IPS-18c (cell line): ENCODE measurements around the gene VANGL2.
"Not testable (repeated sequence)": the region's sequence is repeated elsewhere in the genome, so short reads cannot be mapped to it uniquely, and the experiment has no call there.

Source experiments
- H3K4me3 ChIP-seq: 2 replicates; pipeline ENCODE4 v1.7.0; 2013; ENCODE audit warnings: low read depth, mild to moderate bottlenecking, low read length, moderate library complexity; ENCODE audit not compliant: insufficient read depth
- H3K9me3 ChIP-seq: one replicate; pipeline ENCODE4 v1.6.1; 2013; ENCODE audit warnings: mild to moderate bottlenecking, low read length, moderate library complexity; ENCODE audit not compliant: control insufficient read depth, insufficient read depth

The VANGL2 gene

DNA sequence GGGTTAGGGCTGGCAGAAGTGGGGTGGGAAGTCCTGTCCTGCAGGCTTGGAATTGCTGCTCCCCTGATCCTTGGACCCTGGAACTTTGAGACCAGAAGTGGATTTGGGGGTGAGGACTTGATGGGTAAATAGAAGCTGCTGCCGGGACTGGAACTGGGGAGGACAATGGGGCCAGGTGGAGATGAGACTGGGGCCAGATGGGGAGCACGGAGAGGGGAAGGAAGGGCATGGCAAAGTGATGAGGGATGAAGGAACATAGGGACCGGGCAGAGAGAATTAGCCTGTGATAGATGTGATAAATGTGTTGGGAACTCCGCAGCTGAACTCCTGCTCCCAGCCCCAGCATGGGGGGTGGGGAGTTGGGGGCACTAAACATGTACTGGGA, 32.9 kb upstream of the VANGL2 start:
- H3K4me3 ChIP-seq, result no peak overlapping the region
- peaks cover 2% of the 10 kb centered on the region for H3K9me3 ChIP-seq

DNA sequence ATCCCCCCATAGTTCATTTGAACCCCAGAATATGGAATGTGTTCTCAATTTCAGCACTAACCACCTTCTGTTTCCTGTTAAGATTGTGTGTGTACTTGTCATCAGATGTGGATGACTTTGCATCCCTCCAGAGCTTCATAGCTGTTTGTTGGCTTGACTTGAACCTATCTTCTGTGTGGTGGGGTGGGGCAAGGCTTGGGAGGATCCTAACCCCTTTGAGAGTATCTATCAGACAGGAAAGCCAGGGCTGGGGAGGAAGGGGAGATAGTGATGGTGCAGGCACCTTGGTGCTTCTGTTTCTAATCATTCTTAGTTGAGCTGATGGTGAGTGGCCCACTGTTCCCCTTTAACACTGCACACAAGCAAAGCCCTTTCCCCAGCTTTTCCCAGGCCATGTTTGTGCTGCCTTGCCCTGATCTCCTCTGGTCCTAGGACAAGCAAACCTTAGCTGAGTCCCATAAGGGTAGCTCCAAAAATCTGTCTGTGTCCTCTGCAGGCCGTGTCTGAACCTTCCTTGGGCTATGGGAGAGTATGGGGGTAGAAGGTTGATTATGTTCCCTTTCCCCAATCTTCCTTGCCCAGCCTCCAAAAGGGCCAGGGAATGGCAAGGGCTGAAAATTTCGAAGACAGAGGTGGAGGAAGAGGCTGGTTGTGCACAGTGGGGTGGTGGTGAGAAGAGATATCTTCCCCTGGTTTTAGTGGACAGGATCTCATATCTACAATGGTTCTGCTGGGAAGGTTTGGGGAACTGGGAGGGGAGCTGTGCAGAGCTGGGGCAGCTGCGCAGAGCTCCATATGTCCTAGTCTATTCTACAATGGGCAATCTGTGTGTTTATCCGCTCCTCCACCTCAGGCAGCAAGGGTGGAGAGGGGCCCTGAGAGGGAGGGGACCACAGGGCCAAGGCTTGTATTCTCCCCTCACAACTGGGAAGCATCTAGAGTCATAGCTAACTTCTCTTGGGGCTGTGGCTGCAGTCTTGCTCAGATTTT, 32.1 kb upstream of the VANGL2 start:
- no peak overlapping the region for H3K4me3 ChIP-seq
- H3K9me3 ChIP-seq, result peaks cover 2% of the 10 kb centered on the region

DNA sequence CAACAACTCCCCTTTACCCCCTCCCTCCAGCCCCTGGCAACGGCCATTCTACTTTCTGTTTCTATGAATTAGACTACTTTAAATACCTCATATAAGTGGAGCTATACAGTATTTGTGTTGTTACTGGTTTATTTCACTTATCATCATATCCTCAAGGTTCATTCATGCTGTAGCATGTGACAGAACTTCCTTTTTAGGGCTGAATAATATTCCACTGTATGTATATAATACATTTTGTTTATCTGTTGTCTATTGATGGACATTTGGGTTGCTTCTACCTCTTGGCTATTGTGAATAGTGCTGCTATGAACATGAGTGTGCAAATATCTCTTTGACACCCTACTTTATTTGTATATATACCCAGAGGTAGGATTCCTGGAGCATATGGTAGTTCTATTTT, 31.3 kb upstream of the VANGL2 start:
- peaks cover 2% of the 10 kb centered on the region for H3K9me3 ChIP-seq

DNA sequence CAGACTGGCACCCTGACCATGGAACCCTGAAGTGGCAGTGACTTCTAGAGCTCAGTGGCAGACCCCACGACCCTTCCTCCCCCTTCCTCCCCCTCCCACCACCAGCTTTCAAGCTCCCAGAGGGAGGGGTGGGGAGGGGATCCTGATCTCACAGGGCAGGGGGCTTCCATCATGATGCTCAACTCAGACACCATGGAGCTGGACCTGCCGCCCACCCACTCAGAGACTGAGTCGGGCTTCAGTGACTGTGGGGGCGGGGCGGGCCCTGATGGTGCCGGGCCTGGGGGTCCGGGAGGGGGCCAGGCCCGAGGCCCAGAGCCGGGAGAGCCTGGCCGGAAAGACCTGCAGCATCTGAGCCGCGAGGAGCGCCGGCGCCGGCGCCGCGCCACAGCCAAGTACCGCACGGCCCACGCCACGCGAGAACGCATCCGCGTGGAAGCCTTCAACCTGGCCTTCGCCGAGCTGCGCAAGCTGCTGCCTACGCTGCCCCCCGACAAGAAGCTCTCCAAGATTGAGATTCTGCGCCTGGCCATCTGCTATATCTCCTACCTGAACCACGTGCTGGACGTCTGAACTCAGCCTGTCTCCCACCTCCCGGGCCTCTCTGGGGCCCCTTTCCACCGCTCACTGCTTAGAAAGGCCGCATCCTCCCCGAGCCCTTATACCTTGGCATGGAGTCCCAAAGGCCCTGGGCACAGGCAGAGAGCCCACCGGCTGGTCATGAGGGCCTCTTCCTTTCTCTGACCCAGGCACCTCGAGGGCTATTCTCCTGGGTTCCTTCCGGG, 29.6 kb upstream of the VANGL2 start:
- H3K4me3 ChIP-seq, result no peak overlapping the region

More for the DNA sequence above, 31.3 kb upstream of the VANGL2 start:
- H3K4me3 ChIP-seq, result no peak overlapping the region

DNA sequence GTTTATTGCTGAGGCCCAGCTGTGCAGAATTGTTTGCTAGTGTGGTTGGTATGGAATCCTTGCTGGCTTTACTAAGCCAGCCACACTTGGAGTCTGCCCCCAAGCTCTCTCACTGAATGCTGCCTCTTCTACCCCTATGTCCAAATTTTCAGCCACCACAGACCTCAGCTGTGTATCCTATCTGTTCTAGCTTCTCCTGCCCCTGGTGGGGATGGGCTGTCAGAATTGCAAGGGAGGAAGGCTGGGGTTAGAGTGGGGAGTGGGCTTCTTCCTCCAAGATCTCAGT, 29.1 kb upstream of the VANGL2 start:
- Histone ChIP-seq H3K4me3 (no peak overlapping the region), H3K9me3 (peaks cover 2% of the 10 kb centered on the region)

More for the DNA sequence above, 29.6 kb upstream of the VANGL2 start:
- peaks cover 2% of the 10 kb centered on the region for H3K9me3 ChIP-seq

DNA sequence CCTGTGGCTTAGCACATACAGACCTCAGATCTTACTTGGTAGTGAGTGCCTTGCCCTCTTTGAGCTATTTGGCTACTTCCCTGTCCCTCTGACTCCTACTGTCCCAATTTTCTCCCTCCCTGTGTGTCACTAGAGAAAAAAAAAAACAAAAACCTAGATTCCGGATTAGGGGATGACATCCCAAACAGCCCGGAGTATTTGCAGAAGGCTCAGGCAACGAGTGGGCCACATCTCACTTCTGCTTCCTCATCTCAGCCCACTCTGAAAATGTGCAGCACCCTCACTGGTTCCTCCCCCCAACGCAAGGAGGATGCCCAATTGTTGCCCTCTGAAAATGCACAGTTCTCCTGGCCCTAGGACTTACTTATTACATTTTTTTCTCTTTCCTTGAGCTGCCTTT, 28.6 kb upstream of the VANGL2 start:
- H3K9me3 ChIP-seq, result peaks cover 2% of the 10 kb centered on the region

DNA sequence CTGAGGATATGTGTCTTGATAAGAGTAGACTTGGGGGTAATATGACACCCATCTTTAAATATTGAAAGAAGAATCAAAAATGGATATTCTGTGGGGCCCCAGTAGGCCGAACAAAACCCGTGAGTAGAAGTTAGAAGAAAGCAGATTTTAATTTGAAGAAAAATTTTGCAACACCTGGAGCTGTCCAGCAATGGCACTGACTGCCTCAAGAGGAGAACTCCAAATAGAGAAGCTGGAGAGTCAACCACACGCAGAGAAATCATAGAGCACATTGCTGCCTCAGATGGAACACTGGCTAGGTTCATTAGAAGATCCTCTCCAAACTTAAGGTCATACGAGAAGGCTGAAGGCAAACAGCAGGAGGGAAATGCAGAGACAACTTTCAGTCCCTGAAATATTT, 26.7 kb upstream of the VANGL2 start:
- peaks cover 2% of the 10 kb centered on the region for H3K9me3 ChIP-seq
- H3K4me3 ChIP-seq, result no peak overlapping the region

More for the DNA sequence above, 28.6 kb upstream of the VANGL2 start:
- H3K4me3 ChIP-seq, result no peak overlapping the region

DNA sequence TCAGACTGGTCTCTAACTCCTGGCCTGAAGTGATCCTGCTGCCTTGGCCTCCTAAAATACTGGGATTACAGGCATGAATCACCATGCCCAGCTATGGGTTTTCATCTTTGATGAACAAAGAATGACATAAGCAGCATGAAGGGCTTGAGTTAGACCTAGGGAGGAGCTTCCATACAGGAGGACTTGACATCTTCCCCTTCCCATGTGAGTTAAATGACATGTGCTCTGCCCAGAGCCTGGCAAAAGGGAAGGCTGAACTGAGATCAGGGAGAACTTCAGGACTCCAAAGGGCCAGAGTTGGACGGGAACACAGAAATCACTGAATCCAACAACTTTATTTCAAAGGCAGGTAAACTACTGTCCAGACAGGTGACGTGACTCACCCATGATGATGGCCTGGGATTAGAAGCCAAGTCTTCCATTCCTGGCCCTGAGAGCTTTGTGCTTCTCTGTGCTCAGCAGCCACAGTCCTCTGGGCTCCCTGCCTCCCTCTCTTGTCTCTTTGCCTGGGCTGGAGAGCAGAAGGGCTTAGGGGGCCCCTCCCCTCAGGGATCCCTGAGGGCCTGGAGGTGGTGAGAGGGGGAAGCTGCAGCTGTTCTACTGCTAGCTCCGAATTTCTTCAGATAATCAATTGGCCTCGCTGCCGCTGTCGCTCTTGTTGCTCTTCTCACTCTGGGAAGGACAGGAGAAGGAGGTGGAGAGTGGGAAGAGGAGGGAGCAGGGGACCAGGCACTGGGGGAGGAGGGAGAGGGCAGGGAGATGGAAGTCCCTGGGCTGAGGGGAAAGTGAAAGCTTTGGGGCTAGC, 25.9 kb upstream of the VANGL2 start:
- H3K9me3 ChIP-seq, result peaks cover 2% of the 10 kb centered on the region
- H3K4me3 ChIP-seq, result no peak overlapping the region

DNA sequence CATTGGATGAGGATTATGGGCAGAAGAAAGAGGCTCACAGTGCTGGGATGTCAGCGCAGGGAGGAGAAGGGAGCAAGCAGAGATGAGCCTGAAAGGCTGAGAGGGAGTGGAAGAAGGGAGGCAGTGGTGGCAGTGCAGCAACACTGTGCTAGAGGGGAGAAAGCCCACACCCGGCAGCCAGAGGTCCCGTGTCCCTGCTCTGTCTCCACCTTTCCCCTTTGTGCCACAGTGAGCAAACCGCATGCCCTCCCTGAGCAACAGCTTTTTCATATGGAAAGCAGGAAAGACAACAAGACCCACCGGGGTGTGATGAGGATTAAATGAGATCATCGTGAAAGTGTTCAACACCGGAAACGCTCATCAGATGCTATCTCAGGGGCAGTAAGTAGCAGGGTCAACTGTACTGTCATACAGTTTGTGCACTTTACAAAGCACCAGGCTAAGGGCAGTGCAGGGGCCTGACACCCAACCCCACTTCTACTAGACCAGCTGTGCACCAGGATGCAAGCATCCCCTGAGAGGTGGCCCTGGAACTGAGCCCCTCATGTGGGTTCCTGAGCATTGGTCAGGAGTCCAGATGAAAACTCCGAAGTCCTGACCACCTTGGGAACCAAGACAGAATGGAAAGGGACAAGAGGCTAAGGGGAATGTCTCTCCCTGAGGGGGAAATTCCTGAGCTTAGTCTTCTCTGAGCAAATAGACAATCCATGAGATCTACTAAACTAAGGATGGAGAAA, 24.4 kb upstream of the VANGL2 start:
- Histone ChIP-seq H3K9me3 (no peaks in the 10 kb centered on the region), H3K4me3 (no peak overlapping the region)

DNA sequence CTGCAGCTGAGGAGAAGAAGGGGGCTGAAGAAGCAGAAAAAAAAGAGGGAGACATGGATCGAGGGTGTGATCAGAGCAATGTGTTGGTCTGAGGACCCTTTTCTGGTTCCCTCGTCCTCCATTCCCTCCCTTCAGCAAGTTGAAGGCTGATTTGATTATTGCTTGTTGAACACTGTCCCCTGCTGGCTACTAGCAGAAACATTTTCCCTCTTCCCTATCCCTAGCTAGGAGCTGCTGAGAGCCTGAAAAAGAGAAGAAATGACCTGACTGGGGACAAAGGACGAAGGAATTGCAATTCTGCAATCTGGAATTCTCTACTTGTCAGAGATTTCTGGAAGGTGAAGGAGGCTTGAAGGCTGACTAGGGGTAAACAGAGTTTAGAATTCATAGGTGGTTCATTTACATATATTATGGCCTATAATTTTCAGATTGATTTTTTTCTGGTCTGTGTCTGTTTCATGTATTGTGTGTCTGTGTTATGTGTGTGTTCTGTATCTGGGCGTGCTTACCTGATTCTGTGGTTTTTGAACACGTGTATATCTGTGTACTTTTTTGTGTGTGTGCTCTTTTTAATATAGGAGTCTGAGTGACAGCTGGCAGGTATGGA, 23.7 kb upstream of the VANGL2 start:
- Histone ChIP-seq H3K4me3 (no peak overlapping the region), H3K9me3 (no peaks in the 10 kb centered on the region)

DNA sequence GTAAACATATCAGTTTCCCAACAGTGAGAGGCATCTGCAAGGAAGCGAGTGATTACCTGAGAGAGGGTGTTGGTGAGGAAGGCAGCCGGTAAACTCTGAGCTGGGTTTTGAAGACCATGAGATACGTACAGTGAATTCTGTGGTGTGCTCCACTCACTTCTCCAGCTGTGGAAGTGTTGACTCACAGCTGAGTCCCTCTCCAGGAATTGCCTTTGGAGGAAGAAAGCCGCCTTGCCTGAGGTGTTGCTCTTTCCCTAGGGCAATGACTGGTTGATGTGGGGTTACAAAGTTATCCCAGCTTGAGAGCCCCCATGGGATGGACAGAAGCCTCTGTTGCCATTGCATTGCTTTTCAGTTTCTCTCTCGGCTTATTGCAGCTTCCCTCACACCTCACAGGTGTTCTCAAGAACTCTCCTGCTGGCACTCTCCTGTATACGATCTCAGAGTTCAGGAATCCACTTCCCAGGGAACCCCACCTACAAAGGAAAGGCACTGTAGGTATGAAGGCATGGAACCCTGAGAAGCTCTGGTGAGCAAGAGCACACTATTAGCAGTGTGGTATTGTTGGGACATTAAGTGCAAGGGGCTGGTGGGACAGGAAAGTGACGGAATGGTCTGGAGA, 22.7 kb upstream of the VANGL2 start:
- no peak overlapping the region for H3K4me3 ChIP-seq

DNA sequence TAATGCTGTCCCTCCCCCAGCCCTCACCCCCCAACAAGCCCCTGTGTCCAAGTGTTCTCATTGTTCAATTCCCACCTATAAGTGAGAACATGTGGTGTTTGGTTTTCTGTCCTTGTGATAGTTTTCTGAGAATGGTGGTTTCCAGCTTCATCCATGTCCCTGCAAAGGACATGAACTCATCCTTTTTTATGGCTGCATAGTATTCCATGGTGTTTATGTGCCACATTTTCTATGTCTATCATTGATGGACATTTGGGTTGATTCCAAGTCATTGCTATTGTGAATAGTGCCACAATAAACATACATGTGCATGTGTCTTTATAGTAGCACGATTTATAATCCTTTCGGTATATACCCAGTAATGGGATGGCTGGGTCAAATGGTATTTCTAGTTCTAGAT, 15.6 kb upstream of the VANGL2 start:
- H3K4me3 ChIP-seq, H3K9me3 ChIP-seq: not testable (repeated sequence)

More for the DNA sequence above, 22.7 kb upstream of the VANGL2 start:
- no peaks in the 10 kb centered on the region for H3K9me3 ChIP-seq

DNA sequence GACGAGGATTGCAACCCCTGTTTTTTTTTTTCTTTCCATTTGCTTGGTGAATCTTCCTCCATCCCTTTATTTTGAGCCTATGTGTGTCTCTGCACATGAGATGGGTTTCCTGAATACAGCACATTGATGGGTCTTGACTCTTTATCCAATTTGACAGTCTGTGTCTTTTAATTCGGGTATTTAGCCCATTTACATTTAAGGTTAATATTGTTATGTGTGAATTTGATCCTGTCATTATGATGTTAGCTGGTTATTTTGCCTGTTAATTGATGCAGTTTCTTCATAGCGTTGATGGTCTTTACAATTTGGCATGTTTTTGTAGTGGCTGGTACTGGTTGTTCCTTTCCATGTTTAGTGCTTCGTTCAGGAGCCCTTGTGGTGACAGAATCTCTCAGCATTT, 12.0 kb upstream of the VANGL2 start:
- not testable (repeated sequence) for H3K4me3 ChIP-seq, H3K9me3 ChIP-seq

DNA sequence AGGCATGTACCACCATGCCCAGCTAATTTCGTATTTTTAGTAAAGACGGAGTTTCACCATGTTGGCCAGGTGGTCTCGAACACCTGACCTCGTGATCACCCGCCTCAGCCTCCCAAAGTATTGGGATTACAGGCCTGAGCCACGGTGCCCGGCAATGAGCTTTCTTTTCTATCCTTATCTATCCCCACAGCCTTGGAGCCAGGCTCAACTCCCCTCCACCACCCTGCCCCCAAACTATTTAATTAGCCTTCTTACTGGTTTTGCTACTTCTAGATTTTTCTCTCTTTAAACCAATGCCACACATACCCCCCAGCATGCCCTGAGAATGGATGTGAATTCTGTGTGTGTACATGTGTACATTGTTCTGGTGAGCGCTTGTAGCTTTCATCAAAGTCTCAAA, 5.7 kb upstream of the VANGL2 start:
- Histone ChIP-seq H3K4me3 (no peak overlapping the region), H3K9me3 (no peaks in the 10 kb centered on the region)

DNA sequence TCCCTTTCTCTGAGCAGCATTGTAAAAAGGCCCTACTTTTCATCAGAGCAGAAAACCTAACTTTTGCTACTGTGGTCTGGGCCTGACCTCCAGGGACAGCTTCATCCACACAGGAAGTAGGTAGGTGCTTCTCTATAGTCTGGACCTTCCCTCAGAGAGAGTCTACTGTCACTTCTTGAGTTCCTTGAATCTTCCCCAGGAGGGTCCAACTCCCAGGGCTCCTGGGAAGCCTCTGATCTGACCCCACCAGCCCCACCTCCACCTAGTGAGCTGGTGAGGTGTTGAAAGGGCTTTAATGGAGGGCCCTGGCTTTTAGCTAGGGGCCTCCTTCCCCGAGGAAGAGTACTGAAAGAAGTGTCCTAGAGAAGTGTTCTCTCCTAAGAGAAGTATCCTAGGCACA, 2.7 kb upstream of the VANGL2 start:
- Histone ChIP-seq H3K9me3 (no peaks in the 10 kb centered on the region), H3K4me3 (no peak overlapping the region)

DNA sequence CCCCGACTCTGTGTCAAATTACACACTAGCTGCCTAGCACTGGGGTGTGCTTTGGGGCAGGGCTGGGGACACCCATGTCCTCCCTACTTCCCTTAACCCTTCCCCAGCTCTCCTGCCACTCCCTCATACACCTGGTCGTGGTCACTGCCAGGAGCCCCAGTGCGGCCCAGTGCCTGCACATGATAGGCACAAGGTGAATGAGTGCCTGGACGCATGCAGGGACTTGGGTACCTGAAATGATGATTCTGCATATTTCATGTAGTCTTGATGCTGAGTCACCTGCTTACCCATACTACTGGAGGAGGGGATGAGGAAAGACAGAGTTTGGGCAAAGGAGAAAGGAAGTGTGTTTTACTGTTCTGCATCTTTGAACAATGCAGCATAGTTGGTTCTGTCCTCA, 1.5 kb upstream of the VANGL2 start:
- no peaks in the 10 kb centered on the region for H3K9me3 ChIP-seq
- H3K4me3 ChIP-seq, result no peak overlapping the region
